HCT116 (cell line): Measurements from ENCODE around the gene ST6GALNAC4. TPM values are rescaled to one million over a fixed set of nuclear protein-coding genes. Genes with fewer than 3 reads are reported as not detected.

Source experiments
- ATAC-seq: fragments of 200-7000 bp; cut with Tn5 transposase; 2 replicates; pipeline ENCODE4 v1.9.1; 2020; ENCODE audit warnings: mild to moderate bottlenecking, moderate library complexity
- BruUV-seq: library from RNA; stranded (reverse); fragments of 400-500 nt; replicated peaks from 2 replicates; lab custom pipeline; 2021; lab: Mats Ljungman, UMichigan
- CTCF ChIA-PET: fragments of 300-600 bp; sonication (Branson Sonifier 250); formaldehyde crosslinking; loops from one replicate; lab custom pipeline; 2021; ENCODE audit warnings: antibody characterized with exemption; lab: Charles Lee
- POLR2A ChIA-PET: fragments of 300-600, 350-600 bp; sonication (Branson Sonifier 250); formaldehyde crosslinking; loops from one replicate; lab custom pipeline; 2021; ENCODE audit warnings: antibody characterized with exemption; lab: Charles Lee
- RAD21 ChIA-PET, 2 experiments: fragments of 300-600 bp; sonication (Branson Sonifier 250); formaldehyde crosslinking; loops; one replicate each; lab custom pipeline; 2023; ENCODE audit warnings: low total read pairs in 2 of 2; ENCODE audit not compliant: uncharacterized antibody in 2 of 2, unreplicated experiment in 2 of 2, low non-redundant PET in 1 of 2; lab: Charles Lee
- DNase-seq: peaks from one replicate; pipeline ENCODE4 v3.0.0-alpha.2; 2010; ENCODE audit warnings: low read depth, low spot score
- H2AFZ ChIP-seq: fragments of 200-600 bp; shearing (Covaris generic), sonication (generic); 2 replicates; pipeline ENCODE4 v1.6.1; 2017; ENCODE audit warnings: low read depth, mixed run types, mixed read lengths, antibody characterized with exemption, low read length; ENCODE audit not compliant: poor library complexity, severe bottlenecking
- H3K27ac ChIP-seq: 2 replicates; pipeline ENCODE4 v1.5.1; 2012; ENCODE audit warnings: low read depth, low read length
- H3K27me3 ChIP-seq: fragments of 200-600 bp; sonication (generic); 2 replicates; pipeline ENCODE4 v1.6.1; 2016; ENCODE audit warnings: mixed run types, low read length, mixed read lengths; ENCODE audit not compliant: insufficient read depth
- H3K36me3 ChIP-seq, 2 experiments: fragments of 200-500 bp in 1 of 2; fragments of 200-600 bp in 1 of 2; sonication (Bioruptor generic) in 1 of 2; sonication (generic) in 1 of 2; 2 replicates each; pipeline versions ENCODE4 v1.5.1 to v1.6.1; 2014 to 2016; ENCODE audit warnings: low read length in 2 of 2, inconsistent platforms in 1 of 2, mixed read lengths in 1 of 2, mixed run types in 1 of 2; ENCODE audit not compliant: insufficient read depth in 2 of 2, control insufficient read depth in 1 of 2
- H3K4me1 ChIP-seq, 2 experiments: fragments of 200-600 bp in 1 of 2; sonication (generic) in 1 of 2; 2 replicates each; pipeline versions ENCODE4 v1.5.1 to v1.6.1; 2012 to 2017; ENCODE audit warnings: low read length in 2 of 2, inconsistent platforms in 1 of 2, mild to moderate bottlenecking in 1 of 2, mixed read lengths in 1 of 2, mixed run types in 1 of 2, moderate library complexity in 1 of 2; ENCODE audit not compliant: insufficient read depth in 2 of 2, control insufficient read depth in 1 of 2
- H3K4me2 ChIP-seq: fragments of 200-600 bp; sonication (generic); 2 replicates; pipeline ENCODE4 v1.6.1; 2017; ENCODE audit warnings: mixed run types, low read length, mixed read lengths
- H3K4me3 ChIP-seq, 2 experiments: fragments of 200-600 bp in 1 of 2; sonication (generic) in 1 of 2; replicated peaks in 1 of 2; 2 replicates each; pipeline ENCODE4 v1.5.1; 2011 to 2016; ENCODE audit warnings: low read length in 2 of 2, control low read depth in 1 of 2, low read depth in 1 of 2, mild to moderate bottlenecking in 1 of 2, mixed read lengths in 1 of 2, mixed run types in 1 of 2
- H3K79me2 ChIP-seq: fragments of 200-600 bp; sonication (generic); 2 replicates; pipeline ENCODE4 v1.6.1; 2017; ENCODE audit warnings: mild to moderate bottlenecking, mixed run types, low read length, moderate library complexity, mixed read lengths; ENCODE audit not compliant: insufficient read depth
- H3K9ac ChIP-seq: fragments of 200-600 bp; sonication (generic); 2 replicates; pipeline ENCODE4 v1.6.1; 2016; ENCODE audit warnings: low read length, mixed read lengths
- H3K9me2 ChIP-seq: fragments of 200-600 bp; sonication (generic), shearing (Covaris generic); 2 replicates; pipeline ENCODE4 v1.6.1; 2017; ENCODE audit warnings: mixed run types, mild to moderate bottlenecking, moderate library complexity; ENCODE audit not compliant: insufficient read depth
- H3K9me3 ChIP-seq, 2 experiments: fragments of 200-500 bp in 1 of 2; fragments of 200-600 bp in 1 of 2; sonication (Bioruptor generic) in 1 of 2; sonication (generic) in 1 of 2; 2 replicates each; pipeline ENCODE4 v1.6.1; 2014 to 2017; ENCODE audit warnings: low read length in 2 of 2, mixed read lengths in 2 of 2, inconsistent platforms in 1 of 2, low read depth in 1 of 2, mild to moderate bottlenecking in 1 of 2, mixed run types in 1 of 2, moderate library complexity in 1 of 2; ENCODE audit not compliant: control insufficient read depth in 1 of 2, insufficient read depth in 1 of 2
- H4K20me1 ChIP-seq: fragments of 200-600 bp; sonication (generic), shearing (Covaris generic); 2 replicates; pipeline ENCODE4 v1.6.1; 2017; ENCODE audit warnings: mixed run types, mild to moderate bottlenecking, moderate library complexity; ENCODE audit not compliant: insufficient read depth
- CEBPB ChIP-seq: IDR thresholded peaks from 2 replicates; pipeline ENCODE4 v1.6.1; 2012; ENCODE audit warnings: low read depth
- EGR1 ChIP-seq: IDR thresholded peaks from 2 replicates; pipeline ENCODE4 v1.6.1; 2012; ENCODE audit warnings: low read depth
- EZH2 ChIP-seq: fragments of 200-600 bp; sonication (generic); IDR thresholded peaks from 2 replicates; pipeline ENCODE4 v1.6.1; 2017; ENCODE audit warnings: antibody characterized with exemption, mixed run types
- EZH2phosphoT487 ChIP-seq: fragments of 200-600 bp; IDR thresholded peaks from 2 replicates; pipeline ENCODE4 v1.6.1; 2018; ENCODE audit warnings: antibody characterized with exemption, borderline replicate concordance
- POLR2AphosphoS5 ChIP-seq: IDR thresholded peaks from 2 replicates; pipeline ENCODE4 v1.6.1; 2011; ENCODE audit warnings: mild to moderate bottlenecking, low read depth, low read length, moderate library complexity
- SIN3A ChIP-seq: IDR thresholded peaks from 2 replicates; pipeline ENCODE4 v1.6.1; 2012; ENCODE audit warnings: low read depth
- SP1 ChIP-seq: IDR thresholded peaks from 2 replicates; pipeline ENCODE4 v1.6.1; 2012; ENCODE audit warnings: low read depth
- SRF ChIP-seq: IDR thresholded peaks from 2 replicates; pipeline ENCODE4 v1.6.1; 2012; ENCODE audit warnings: low read depth
- ZFX ChIP-seq: fragments of 450-650 bp; IDR thresholded peaks from 2 replicates; pipeline ENCODE4 v1.6.1; 2017
- ZNF274 ChIP-seq: fragments of 200-500 bp; sonication (Bioruptor generic); IDR thresholded peaks from 2 replicates; pipeline ENCODE4 v1.6.1; 2014; ENCODE audit warnings: mild to moderate bottlenecking, low read depth, low read length, inconsistent platforms
- intact Hi-C: fragments of 100-400 bp; cut with micrococcal nuclease; formaldehyde crosslinking; loops from 2 replicates; pipeline ENCODE4 v1.10.0; 2022
- total RNA-seq: library from RNA; stranded (reverse); gene quantifications from one replicate; pipeline ENCODE4 v1.2.1, GENCODE V29; 2021; ENCODE audit not compliant: unreplicated experiment
- TF ChIP-seq, protein P1 (sequence below), 3 experiments: fragments of 200-600 bp in 1 of 3; sonication (generic) in 1 of 3; IDR thresholded peaks in 2 of 3; conservative IDR thresholded peaks in 1 of 3; 2 replicates each; pipeline ENCODE4 v1.5.1; 2012 to 2017; ENCODE audit warnings: low read depth in 2 of 3, low read length in 2 of 3, antibody characterized with exemption in 1 of 3, borderline replicate concordance in 1 of 3, control low read depth in 1 of 3, mild to moderate bottlenecking in 1 of 3, mixed read lengths in 1 of 3, mixed run types in 1 of 3, moderate library complexity in 1 of 3; ENCODE audit not compliant: insufficient read depth in 1 of 3
- TF ChIP-seq, protein P2 (sequence below): IDR thresholded peaks from 2 replicates; pipeline ENCODE4 v1.6.1; 2011; ENCODE audit warnings: mild to moderate bottlenecking, low read length, moderate library complexity; ENCODE audit not compliant: insufficient replicate concordance; ENCODE audit errors: extremely low read depth

The ST6GALNAC4 gene
- total RNA-seq, 1 experiment from 2014 or later = 49.4 TPM

DNA sequence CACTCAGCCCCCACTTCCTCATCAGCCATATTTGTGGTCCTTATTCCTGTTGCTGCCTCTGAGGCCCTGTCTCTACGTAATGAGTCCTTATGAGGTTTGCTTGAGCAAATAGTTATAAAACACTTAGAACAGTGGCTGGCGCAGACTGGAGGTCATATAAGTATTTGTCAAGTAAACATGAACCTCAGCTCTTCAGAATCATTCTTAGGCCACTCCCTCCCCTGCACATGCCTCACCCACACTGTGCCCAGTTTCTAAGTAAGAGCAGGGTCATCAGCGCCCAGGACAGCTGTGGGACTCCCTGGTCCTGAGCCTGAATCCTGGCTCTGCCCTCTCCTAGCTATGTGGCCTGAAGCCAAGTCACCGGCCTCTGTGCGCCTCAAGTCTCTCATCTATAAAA lies 4.0 kb downstream of the ST6GALNAC4 start:
- POLR2A ChIA-PET = no interaction called here
- DNase-seq = no peak

More for the DNA sequence above, 4.0 kb downstream of the ST6GALNAC4 start:
- H3K4me2 ChIP-seq = no peak overlapping the region
- no peak overlapping the region for H3K9ac ChIP-seq
- no peak for ATAC-seq
- no peak overlapping the region for H3K4me3 ChIP-seq
- H3K27me3 ChIP-seq = no peaks in the 10 kb centered on the region
- H4K20me1 ChIP-seq = no peaks in the 10 kb centered on the region
- no peaks in the 10 kb centered on the region for H3K9me3 ChIP-seq
- intact Hi-C loops = no loop called here
- RAD21 ChIA-PET = no interaction called here
- H3K79me2 ChIP-seq = peaks cover 18% of the 10 kb centered on the region
- peaks cover 20 to 29% of the 10 kb centered on the region in 2 experiments for H3K4me1 ChIP-seq
- H3K27ac ChIP-seq = no peak overlapping the region
- CTCF ChIA-PET = interaction anchor here (1.6 kb wide), 1 partner anchor 178 kb away, joined by 4 read pairs; the partner anchor contains the start of gene TOR2A
- H2AFZ ChIP-seq = no peak overlapping the region
- TF ChIP-seq ZNF274 (no peak), SIN3A (no peak), EZH2phosphoT487 (no peak), ZFX (no peak), EZH2 (no peak), EGR1 (no peak), CEBPB (no peak), SP1 (no peak), SRF (no peak), POLR2AphosphoS5 (no peak)
- TF ChIP-seq, protein P1, sequence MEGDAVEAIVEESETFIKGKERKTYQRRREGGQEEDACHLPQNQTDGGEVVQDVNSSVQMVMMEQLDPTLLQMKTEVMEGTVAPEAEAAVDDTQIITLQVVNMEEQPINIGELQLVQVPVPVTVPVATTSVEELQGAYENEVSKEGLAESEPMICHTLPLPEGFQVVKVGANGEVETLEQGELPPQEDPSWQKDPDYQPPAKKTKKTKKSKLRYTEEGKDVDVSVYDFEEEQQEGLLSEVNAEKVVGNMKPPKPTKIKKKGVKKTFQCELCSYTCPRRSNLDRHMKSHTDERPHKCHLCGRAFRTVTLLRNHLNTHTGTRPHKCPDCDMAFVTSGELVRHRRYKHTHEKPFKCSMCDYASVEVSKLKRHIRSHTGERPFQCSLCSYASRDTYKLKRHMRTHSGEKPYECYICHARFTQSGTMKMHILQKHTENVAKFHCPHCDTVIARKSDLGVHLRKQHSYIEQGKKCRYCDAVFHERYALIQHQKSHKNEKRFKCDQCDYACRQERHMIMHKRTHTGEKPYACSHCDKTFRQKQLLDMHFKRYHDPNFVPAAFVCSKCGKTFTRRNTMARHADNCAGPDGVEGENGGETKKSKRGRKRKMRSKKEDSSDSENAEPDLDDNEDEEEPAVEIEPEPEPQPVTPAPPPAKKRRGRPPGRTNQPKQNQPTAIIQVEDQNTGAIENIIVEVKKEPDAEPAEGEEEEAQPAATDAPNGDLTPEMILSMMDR (IDR thresholded peaks at IDR 0.05 in 2 of 3, conservative IDR thresholded peaks at IDR 0.05 in 1 of 3; ENCODE audit: borderline replicate concordance in 1 of 3, insufficient read depth in 1 of 3, low read depth in 2 of 3, low read length in 2 of 3) = no peak
- TF ChIP-seq, protein P2, sequence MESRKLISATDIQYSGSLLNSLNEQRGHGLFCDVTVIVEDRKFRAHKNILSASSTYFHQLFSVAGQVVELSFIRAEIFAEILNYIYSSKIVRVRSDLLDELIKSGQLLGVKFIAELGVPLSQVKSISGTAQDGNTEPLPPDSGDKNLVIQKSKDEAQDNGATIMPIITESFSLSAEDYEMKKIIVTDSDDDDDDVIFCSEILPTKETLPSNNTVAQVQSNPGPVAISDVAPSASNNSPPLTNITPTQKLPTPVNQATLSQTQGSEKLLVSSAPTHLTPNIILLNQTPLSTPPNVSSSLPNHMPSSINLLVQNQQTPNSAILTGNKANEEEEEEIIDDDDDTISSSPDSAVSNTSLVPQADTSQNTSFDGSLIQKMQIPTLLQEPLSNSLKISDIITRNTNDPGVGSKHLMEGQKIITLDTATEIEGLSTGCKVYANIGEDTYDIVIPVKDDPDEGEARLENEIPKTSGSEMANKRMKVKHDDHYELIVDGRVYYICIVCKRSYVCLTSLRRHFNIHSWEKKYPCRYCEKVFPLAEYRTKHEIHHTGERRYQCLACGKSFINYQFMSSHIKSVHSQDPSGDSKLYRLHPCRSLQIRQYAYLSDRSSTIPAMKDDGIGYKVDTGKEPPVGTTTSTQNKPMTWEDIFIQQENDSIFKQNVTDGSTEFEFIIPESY = no peak
- H3K9me2 ChIP-seq = no peaks in the 10 kb centered on the region
- no TSS peak for BruUV-seq
- H3K36me3 ChIP-seq = peaks cover 3 to 32% of the 10 kb centered on the region in 2 experiments; a peak in 2 of 4 replicates
